HL-60/S4 treated with retinoic acid at 250 ng/mL for 4 days and 3 days (cell line): ENCODE results near the gene POLD2.

Source experiments
- in situ Hi-C: fragments of 300-500 bp; cut with MboI; formaldehyde crosslinking; loops from 2 replicates; pipeline ENCODE4 v1.7.0; 2022; ENCODE audit warnings: low sequenced_read_pairs

The POLD2 gene

GRCh38 chr7:44152971-44153947 lies 29.9 kb upstream of the POLD2 start:
- in situ Hi-C loops = no loop called here

GRCh38 chr7:44151956-44152355 lies 28.6 kb upstream of the POLD2 start:
- in situ Hi-C loops = no loop called here

- in situ Hi-C loops = no loop called here
Measured at GRCh38 chr7:44150966-44151941, 27.9 kb upstream of the POLD2 start.

GRCh38 chr7:44150466-44150832 lies 27.1 kb upstream of the POLD2 start:
- in situ Hi-C loops = no loop called here

- in situ Hi-C loops = no loop called here
Measured at GRCh38 chr7:44149571-44150465, 26.5 kb upstream of the POLD2 start.

- in situ Hi-C loops = no loop called here
Measured at GRCh38 chr7:44148961-44149536, 25.7 kb upstream of the POLD2 start.

GRCh38 chr7:44148166-44148565 lies 24.8 kb upstream of the POLD2 start:
- in situ Hi-C loops = no loop called here

GRCh38 chr7:44147026-44147991 lies 24.0 kb upstream of the POLD2 start:
- in situ Hi-C loops = no loop called here

- in situ Hi-C loops = no loop called here
Measured at GRCh38 chr7:44145969-44146911, 22.9 kb upstream of the POLD2 start.

GRCh38 chr7:44145479-44145968 lies 22.2 kb upstream of the POLD2 start:
- in situ Hi-C loops = no loop called here

- in situ Hi-C loops = no loop called here
Measured at GRCh38 chr7:44144968-44145478, 21.7 kb upstream of the POLD2 start.

GRCh38 chr7:44144426-44144967 lies 21.1 kb upstream of the POLD2 start:
- in situ Hi-C loops = no loop called here

GRCh38 chr7:44143646-44144250 lies 20.4 kb upstream of the POLD2 start:
- in situ Hi-C loops = no loop called here

GRCh38 chr7:44142028-44142427 lies 18.7 kb upstream of the POLD2 start:
- in situ Hi-C loops = no loop called here

- in situ Hi-C loops = no loop called here
Measured at GRCh38 chr7:44141221-44141850, 18.0 kb upstream of the POLD2 start, which contains the start of gene MYL7. Gene MYL7 (minus strand): TSS chr7:44141332. CDS start chr7:44141305, 27 bp downstream.

- in situ Hi-C loops = no loop called here
Measured at GRCh38 chr7:44140341-44140740, 17.0 kb upstream of the POLD2 start.
